Measurements from ENCODE around the gene PGD. TPM values are rescaled to one million over a fixed set of nuclear protein-coding genes. Genes with fewer than 3 reads are reported as not detected.

The PGD gene
- total and polyA plus RNA-seq, 10 of the 15 experiments (the other 5 are each of a cell fraction or from before 2014, with no cell fraction given), result 108 to 262 (median 171) TPM

DNA sequence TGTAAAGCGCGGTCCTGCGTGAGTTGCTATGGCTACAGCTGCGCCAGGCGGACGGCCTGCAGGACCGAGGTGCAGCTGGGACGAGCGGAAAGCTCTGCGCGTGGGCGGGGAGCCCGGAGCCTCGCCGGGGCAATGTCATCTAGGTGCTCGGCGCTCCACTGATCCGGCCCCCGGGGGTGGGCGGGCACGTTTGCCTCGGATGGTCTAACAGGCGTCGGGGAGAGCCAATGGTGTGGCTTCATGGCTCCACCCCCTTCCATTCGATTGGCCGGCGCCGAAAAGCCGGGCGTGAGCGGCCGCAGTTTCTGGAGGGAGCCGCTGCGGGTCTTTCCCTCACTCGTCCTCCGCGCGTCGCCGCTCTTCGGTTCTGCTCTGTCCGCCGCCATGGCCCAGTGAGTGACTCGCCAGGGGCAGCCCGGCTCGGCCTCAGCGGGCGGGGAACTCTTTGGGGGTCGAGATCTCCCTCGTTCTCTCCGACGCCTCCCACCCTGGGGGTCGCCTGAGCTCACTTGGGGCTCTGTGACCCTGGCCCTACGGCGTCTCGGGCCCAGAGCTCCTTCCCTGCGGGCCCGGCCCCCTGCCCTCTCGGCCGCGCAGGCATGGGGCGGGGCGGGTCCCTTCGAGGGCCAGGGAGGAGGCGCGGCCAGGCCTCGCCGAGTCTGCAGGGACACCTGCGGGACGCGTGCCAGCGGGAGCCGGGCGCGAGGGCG, at the start of gene PGD (continued):
- TF ChIP-seq, protein P1, sequence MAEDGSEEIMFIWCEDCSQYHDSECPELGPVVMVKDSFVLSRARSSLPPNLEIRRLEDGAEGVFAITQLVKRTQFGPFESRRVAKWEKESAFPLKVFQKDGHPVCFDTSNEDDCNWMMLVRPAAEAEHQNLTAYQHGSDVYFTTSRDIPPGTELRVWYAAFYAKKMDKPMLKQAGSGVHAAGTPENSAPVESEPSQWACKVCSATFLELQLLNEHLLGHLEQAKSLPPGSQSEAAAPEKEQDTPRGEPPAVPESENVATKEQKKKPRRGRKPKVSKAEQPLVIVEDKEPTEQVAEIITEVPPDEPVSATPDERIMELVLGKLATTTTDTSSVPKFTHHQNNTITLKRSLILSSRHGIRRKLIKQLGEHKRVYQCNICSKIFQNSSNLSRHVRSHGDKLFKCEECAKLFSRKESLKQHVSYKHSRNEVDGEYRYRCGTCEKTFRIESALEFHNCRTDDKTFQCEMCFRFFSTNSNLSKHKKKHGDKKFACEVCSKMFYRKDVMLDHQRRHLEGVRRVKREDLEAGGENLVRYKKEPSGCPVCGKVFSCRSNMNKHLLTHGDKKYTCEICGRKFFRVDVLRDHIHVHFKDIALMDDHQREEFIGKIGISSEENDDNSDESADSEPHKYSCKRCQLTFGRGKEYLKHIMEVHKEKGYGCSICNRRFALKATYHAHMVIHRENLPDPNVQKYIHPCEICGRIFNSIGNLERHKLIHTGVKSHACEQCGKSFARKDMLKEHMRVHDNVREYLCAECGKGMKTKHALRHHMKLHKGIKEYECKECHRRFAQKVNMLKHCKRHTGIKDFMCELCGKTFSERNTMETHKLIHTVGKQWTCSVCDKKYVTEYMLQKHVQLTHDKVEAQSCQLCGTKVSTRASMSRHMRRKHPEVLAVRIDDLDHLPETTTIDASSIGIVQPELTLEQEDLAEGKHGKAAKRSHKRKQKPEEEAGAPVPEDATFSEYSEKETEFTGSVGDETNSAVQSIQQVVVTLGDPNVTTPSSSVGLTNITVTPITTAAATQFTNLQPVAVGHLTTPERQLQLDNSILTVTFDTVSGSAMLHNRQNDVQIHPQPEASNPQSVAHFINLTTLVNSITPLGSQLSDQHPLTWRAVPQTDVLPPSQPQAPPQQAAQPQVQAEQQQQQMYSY (CRISPR knock-in tag; IDR thresholded peaks at IDR 0.05), result no peak
- TF ChIP-seq SIN3A (IDR thresholded peaks at IDR 0.05; ENCODE audit: low read depth, low read length) (peak; percentile 91), CEBPB (IDR thresholded peaks at IDR 0.05; ENCODE audit: borderline replicate concordance in 1 of 2, low read depth in 2 of 2, low read length in 2 of 2) (no peak), MXI1 (IDR thresholded peaks at IDR 0.05; ENCODE audit: low read depth, low read length) (peak; percentile 88), NBN (IDR thresholded peaks at IDR 0.05) (peak; percentile 79; the same call in 1 of the 2 replicates), GATAD2B (conservative IDR thresholded peaks at IDR 0.05; ENCODE audit: low read depth) (peak; percentile 80; the same call in 1 of the 2 replicates), SMARCA5 (IDR thresholded peaks at IDR 0.05) (0 out of 2 replicates have a peak, but pooled peaks have one; percentile 63), IKZF2 (IDR thresholded peaks at IDR 0.05) (peak in 1 of 2 experiments; percentile 35; a peak in 2 of 4 replicates), YY1 (IDR thresholded peaks at IDR 0.05; ENCODE audit: low read depth, low read length) (peak; percentile 89), RAD51 (IDR thresholded peaks at IDR 0.05) (no peak), ZNF274 (IDR thresholded peaks at IDR 0.05; ENCODE audit: insufficient read depth, insufficient read length) (no peak), NR2C1 (IDR thresholded peaks at IDR 0.05) (peak; percentile 58), NR2F1 (conservative IDR thresholded peaks at IDR 0.05) (peak; percentile 62; the same call in 1 of the 2 replicates), ZNF384 (IDR thresholded peaks at IDR 0.05; ENCODE audit: borderline replicate concordance, low read depth, low read length) (no peak), ATF7 (IDR thresholded peaks at IDR 0.05; ENCODE audit: low read depth) (peak; percentile 63), BMI1 (IDR thresholded peaks at IDR 0.05; ENCODE audit: borderline replicate concordance) (peak; percentile 92), TCF7 (IDR thresholded peaks at IDR 0.05; ENCODE audit: borderline replicate concordance) (no peak), JUNB (IDR thresholded peaks at IDR 0.05) (no peak), ETV6 (conservative IDR thresholded peaks at IDR 0.05 in 1 of 2, IDR thresholded peaks at IDR 0.05 in 1 of 2; ENCODE audit: borderline replicate concordance in 1 of 2, low read depth in 1 of 2) (no peak), LARP7 (IDR thresholded peaks at IDR 0.05) (peak; percentile 85)
- TF ChIP-seq, protein P2, sequence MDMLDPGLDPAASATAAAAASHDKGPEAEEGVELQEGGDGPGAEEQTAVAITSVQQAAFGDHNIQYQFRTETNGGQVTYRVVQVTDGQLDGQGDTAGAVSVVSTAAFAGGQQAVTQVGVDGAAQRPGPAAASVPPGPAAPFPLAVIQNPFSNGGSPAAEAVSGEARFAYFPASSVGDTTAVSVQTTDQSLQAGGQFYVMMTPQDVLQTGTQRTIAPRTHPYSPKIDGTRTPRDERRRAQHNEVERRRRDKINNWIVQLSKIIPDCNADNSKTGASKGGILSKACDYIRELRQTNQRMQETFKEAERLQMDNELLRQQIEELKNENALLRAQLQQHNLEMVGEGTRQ (IDR thresholded peaks at IDR 0.05; ENCODE audit: borderline replicate concordance, low read depth, low read length), result no peak
- TF ChIP-seq, protein P3, sequence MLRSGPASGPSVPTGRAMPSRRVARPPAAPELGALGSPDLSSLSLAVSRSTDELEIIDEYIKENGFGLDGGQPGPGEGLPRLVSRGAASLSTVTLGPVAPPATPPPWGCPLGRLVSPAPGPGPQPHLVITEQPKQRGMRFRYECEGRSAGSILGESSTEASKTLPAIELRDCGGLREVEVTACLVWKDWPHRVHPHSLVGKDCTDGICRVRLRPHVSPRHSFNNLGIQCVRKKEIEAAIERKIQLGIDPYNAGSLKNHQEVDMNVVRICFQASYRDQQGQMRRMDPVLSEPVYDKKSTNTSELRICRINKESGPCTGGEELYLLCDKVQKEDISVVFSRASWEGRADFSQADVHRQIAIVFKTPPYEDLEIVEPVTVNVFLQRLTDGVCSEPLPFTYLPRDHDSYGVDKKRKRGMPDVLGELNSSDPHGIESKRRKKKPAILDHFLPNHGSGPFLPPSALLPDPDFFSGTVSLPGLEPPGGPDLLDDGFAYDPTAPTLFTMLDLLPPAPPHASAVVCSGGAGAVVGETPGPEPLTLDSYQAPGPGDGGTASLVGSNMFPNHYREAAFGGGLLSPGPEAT (IDR thresholded peaks at IDR 0.05; ENCODE audit: low read depth), result peak; percentile 98
- TF ChIP-seq, protein P4, sequence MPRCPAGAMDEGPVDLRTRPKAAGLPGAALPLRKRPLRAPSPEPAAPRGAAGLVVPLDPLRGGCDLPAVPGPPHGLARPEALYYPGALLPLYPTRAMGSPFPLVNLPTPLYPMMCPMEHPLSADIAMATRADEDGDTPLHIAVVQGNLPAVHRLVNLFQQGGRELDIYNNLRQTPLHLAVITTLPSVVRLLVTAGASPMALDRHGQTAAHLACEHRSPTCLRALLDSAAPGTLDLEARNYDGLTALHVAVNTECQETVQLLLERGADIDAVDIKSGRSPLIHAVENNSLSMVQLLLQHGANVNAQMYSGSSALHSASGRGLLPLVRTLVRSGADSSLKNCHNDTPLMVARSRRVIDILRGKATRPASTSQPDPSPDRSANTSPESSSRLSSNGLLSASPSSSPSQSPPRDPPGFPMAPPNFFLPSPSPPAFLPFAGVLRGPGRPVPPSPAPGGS (IDR thresholded peaks at IDR 0.05; ENCODE audit: borderline replicate concordance, insufficient read depth, low read depth, low read length, poor library complexity, severe bottlenecking), result no peak

Data from GM12878 (cell line).